H1 (cell line): ENCODE measurements around the gene ZIM2. TPM values are rescaled to one million over a fixed set of nuclear protein-coding genes. Genes with fewer than 3 reads are reported as not detected.

Source experiments
- CTCF ChIA-PET: fragments of 300-600 bp; sonication (Branson Sonifier 250); formaldehyde crosslinking; loops from one replicate; lab custom pipeline; 2021; ENCODE audit not compliant: partially characterized antibody; lab: Charles Lee
- POLR2A ChIA-PET: fragments of 300-600 bp; sonication (Branson Sonifier 250); formaldehyde crosslinking; loops from one replicate; lab custom pipeline; 2021; ENCODE audit warnings: inconsistent platforms; ENCODE audit not compliant: partially characterized antibody; lab: Charles Lee
- DNase-seq, 2 experiments: peaks; one replicate each; pipeline versions ENCODE4 v3.0.0 to v3.0.0-alpha.2; 2010 to 2022; ENCODE audit warnings: low spot score in 2 of 2, low read depth in 1 of 2, mixed read lengths in 1 of 2
- FAIRE-seq: peaks from 2 replicates; lab custom pipeline; 2011; peaks lifted over from hg19 to GRCh38; lab: Jason Lieb, UNC
- H2AFZ ChIP-seq: 2 replicates; pipeline ENCODE4 v1.8.1; 2012; ENCODE audit warnings: low read length, inconsistent platforms
- H2AK5ac ChIP-seq: 2 replicates; pipeline ENCODE4 v1.6.1; 2013; ENCODE audit warnings: low read depth, low read length
- H2BK120ac ChIP-seq: replicated peaks from 2 replicates; pipeline ENCODE3; 2013; ENCODE audit warnings: low read depth, low read length, inconsistent platforms
- H2BK12ac ChIP-seq: 2 replicates; pipeline ENCODE4 v1.6.1; 2013; ENCODE audit warnings: low read depth, low read length
- H2BK15ac ChIP-seq: 2 replicates; pipeline ENCODE4 v1.6.1; 2013; ENCODE audit warnings: low read length
- H2BK20ac ChIP-seq: 2 replicates; pipeline ENCODE4 v1.6.1; 2013; ENCODE audit warnings: low read length
- H2BK5ac ChIP-seq: 2 replicates; pipeline ENCODE4 v1.6.1; 2013; ENCODE audit warnings: low read depth, low read length
- H3K14ac ChIP-seq: 2 replicates; pipeline ENCODE4 v1.6.1; 2013; ENCODE audit warnings: inconsistent platforms; ENCODE audit not compliant: insufficient read length
- H3K18ac ChIP-seq: 2 replicates; pipeline ENCODE4 v1.6.1; 2013; ENCODE audit warnings: low read length; ENCODE audit errors: extremely low read depth
- H3K23ac ChIP-seq: 2 replicates; pipeline ENCODE4 v1.6.1; 2013; ENCODE audit warnings: inconsistent platforms; ENCODE audit not compliant: insufficient read length
- H3K23me2 ChIP-seq: 2 replicates; pipeline ENCODE4 v1.6.1; 2013; ENCODE audit warnings: low read depth, low read length
- H3K27ac ChIP-seq: 2 replicates; pipeline ENCODE4 v1.6.1; 2011; ENCODE audit warnings: low read depth, low read length, inconsistent platforms
- H3K27me3 ChIP-seq, 4 experiments: replicated peaks in 1 of 4; 1 replicate in 1 of 4; 2 replicates in 3 of 4; pipeline versions ENCODE4 v1.6.1 to v1.8.1; 2011 to 2013; ENCODE audit warnings: low read length in 3 of 4, mild to moderate bottlenecking in 3 of 4, inconsistent platforms in 2 of 4, mixed read lengths in 2 of 4, moderate library complexity in 1 of 4; ENCODE audit not compliant: control insufficient read depth in 3 of 4, insufficient read depth in 3 of 4; ENCODE audit errors: extremely low read depth in 1 of 4
- H3K36me3 ChIP-seq, 4 experiments: 2 replicates each; pipeline versions ENCODE4 v1.6.1 to v1.8.1; 2011 to 2013; ENCODE audit warnings: mild to moderate bottlenecking in 4 of 4, low read length in 3 of 4, moderate library complexity in 2 of 4, control low read depth in 1 of 4, inconsistent platforms in 1 of 4; ENCODE audit not compliant: insufficient read depth in 4 of 4, control insufficient read depth in 2 of 4
- H3K4ac ChIP-seq: replicated peaks from 2 replicates; pipeline ENCODE3; 2013; ENCODE audit warnings: low read length, low read depth, mixed read lengths, inconsistent platforms; ENCODE audit not compliant: insufficient read length
- H3K4me1 ChIP-seq, 4 experiments: replicated peaks in 1 of 4; 1 replicate in 1 of 4; 2 replicates in 3 of 4; pipeline versions ENCODE4 v1.6.1 to v1.8.1; 2011 to 2013; ENCODE audit warnings: low read length in 3 of 4, inconsistent platforms in 2 of 4, mixed read lengths in 1 of 4; ENCODE audit not compliant: insufficient read depth in 4 of 4, control insufficient read depth in 3 of 4
- H3K4me2 ChIP-seq, 2 experiments: 2 replicates each; pipeline versions ENCODE4 v1.6.1 to v1.8.1; 2011 to 2013; ENCODE audit warnings: low read depth in 2 of 2, low read length in 2 of 2, control low read depth in 1 of 2, inconsistent platforms in 1 of 2, mild to moderate bottlenecking in 1 of 2; ENCODE audit not compliant: insufficient read depth in 1 of 2
- H3K4me3 ChIP-seq, 4 experiments: fragments of 200-600, 300-600 bp in 1 of 4; sonication (generic), shearing (Covaris generic), sonication (Bioruptor Twin) in 1 of 4; 2 replicates each; pipeline versions ENCODE4 v1.5.1 to v1.8.1; 2011 to 2016; ENCODE audit warnings: low read length in 4 of 4, low read depth in 3 of 4, control low read depth in 2 of 4, inconsistent platforms in 2 of 4, mild to moderate bottlenecking in 2 of 4, mixed read lengths in 1 of 4, moderate library complexity in 1 of 4; ENCODE audit not compliant: insufficient read depth in 2 of 4; ENCODE audit errors: extremely low read depth in 1 of 4
- H3K56ac ChIP-seq: replicated peaks from 2 replicates; pipeline ENCODE3; 2013; ENCODE audit warnings: low read depth, mild to moderate bottlenecking, mixed read lengths, low read length, inconsistent platforms; ENCODE audit not compliant: insufficient read length
- H3K79me1 ChIP-seq: 2 replicates; pipeline ENCODE4 v1.6.1; 2013; ENCODE audit warnings: low read depth, low read length, control low read depth
- H3K79me2 ChIP-seq, 2 experiments: 2 replicates each; pipeline versions ENCODE4 v1.6.1 to v1.8.1; 2012 to 2013; ENCODE audit warnings: low read length in 2 of 2, mild to moderate bottlenecking in 2 of 2, inconsistent platforms in 1 of 2; ENCODE audit not compliant: insufficient read depth in 2 of 2, control insufficient read depth in 1 of 2
- H3K9ac ChIP-seq, 4 experiments: replicated peaks in 1 of 4; 1 replicate in 1 of 4; 2 replicates in 3 of 4; pipeline versions ENCODE4 v1.6.1 to v1.8.1; 2011 to 2013; ENCODE audit warnings: low read depth in 3 of 4, low read length in 3 of 4, control low read depth in 2 of 4, mild to moderate bottlenecking in 2 of 4, moderate library complexity in 2 of 4, inconsistent platforms in 1 of 4; ENCODE audit errors: extremely low read depth in 1 of 4
- H3K9me3 ChIP-seq, 2 experiments: 2 replicates each; pipeline versions ENCODE4 v1.6.1 to v1.8.1; 2012 to 2013; ENCODE audit warnings: mild to moderate bottlenecking in 2 of 2, moderate library complexity in 2 of 2, control low read depth in 1 of 2, inconsistent platforms in 1 of 2, low read depth in 1 of 2, low read length in 1 of 2, mixed read lengths in 1 of 2; ENCODE audit not compliant: insufficient read depth in 2 of 2
- H4K20me1 ChIP-seq, 2 experiments: replicated peaks in 1 of 2; 2 replicates each; pipeline versions ENCODE3 to v1.8.1; 2011 to 2013; ENCODE audit warnings: inconsistent platforms in 2 of 2, low read length in 2 of 2, mild to moderate bottlenecking in 1 of 2; ENCODE audit not compliant: insufficient read depth in 2 of 2, control insufficient read depth in 1 of 2
- H4K5ac ChIP-seq: 2 replicates; pipeline ENCODE4 v1.6.1; 2013; ENCODE audit warnings: low read length, low read depth, mixed read lengths, inconsistent platforms; ENCODE audit not compliant: insufficient read length
- H4K8ac ChIP-seq: 2 replicates; pipeline ENCODE4 v1.8.0; 2013; ENCODE audit warnings: mild to moderate bottlenecking, moderate library complexity, low read length, inconsistent platforms; ENCODE audit not compliant: insufficient read depth; ENCODE audit errors: extremely low read depth
- H4K91ac ChIP-seq: replicated peaks from 2 replicates; pipeline ENCODE3; 2013; ENCODE audit warnings: low read length, mixed read lengths, inconsistent platforms; ENCODE audit not compliant: insufficient read length
- ASH2L ChIP-seq: fragments of 200-600, 300-600 bp; sonication (generic); IDR thresholded peaks from one replicate; pipeline ENCODE4 v1.7.1; 2017; ENCODE audit warnings: low read length
- CREB1 ChIP-seq: IDR thresholded peaks from 2 replicates; pipeline ENCODE4 v1.6.1; 2012; ENCODE audit warnings: inconsistent platforms
- CTCF ChIP-seq, 3 experiments: IDR thresholded peaks; 1 replicate in 2 of 3; 2 replicates in 1 of 3; pipeline versions ENCODE4 v1.5.1 to v1.6.1; 2011; ENCODE audit warnings: low read length in 3 of 3, mild to moderate bottlenecking in 3 of 3, inconsistent platforms in 2 of 3, low read depth in 1 of 3, moderate library complexity in 1 of 3; ENCODE audit not compliant: insufficient read depth in 1 of 3; ENCODE audit errors: control extremely low read depth in 1 of 3
- GTF2F1 ChIP-seq: IDR thresholded peaks from 2 replicates; pipeline ENCODE4 v1.6.1; 2012; ENCODE audit warnings: low read depth, low read length, improper control_type of control experiment, borderline replicate concordance
- HDAC2 ChIP-seq, 2 experiments: fragments of 300-600 bp in 1 of 2; sonication (generic) in 1 of 2; IDR thresholded peaks; 2 replicates each; pipeline ENCODE4 v1.6.1; 2011 to 2012; ENCODE audit warnings: low read depth in 2 of 2, low read length in 2 of 2, mild to moderate bottlenecking in 2 of 2, moderate library complexity in 2 of 2, borderline replicate concordance in 1 of 2, inconsistent platforms in 1 of 2
- JUN ChIP-seq: IDR thresholded peaks from 2 replicates; pipeline ENCODE4 v1.6.1; 2011; ENCODE audit warnings: low read depth, mild to moderate bottlenecking, improper control_type of control experiment, low read length
- POLR2AphosphoS5 ChIP-seq: IDR thresholded peaks from 2 replicates; pipeline ENCODE4 v1.6.1; 2011; ENCODE audit warnings: low read depth, low read length
- RAD21 ChIP-seq, 2 experiments: IDR thresholded peaks in 1 of 2; conservative IDR thresholded peaks in 1 of 2; 2 replicates each; pipeline ENCODE4 v1.6.1; 2011; ENCODE audit warnings: low read depth in 2 of 2, low read length in 2 of 2, improper control_type of control experiment in 1 of 2, inconsistent platforms in 1 of 2, mild to moderate bottlenecking in 1 of 2, moderate library complexity in 1 of 2
- RFX5 ChIP-seq: IDR thresholded peaks from 2 replicates; pipeline ENCODE4 v1.6.1; 2011; ENCODE audit warnings: low read depth, low read length, improper control_type of control experiment, borderline replicate concordance
- SUZ12 ChIP-seq: fragments of 200-600 bp; sonication (generic); IDR thresholded peaks from 2 replicates; pipeline ENCODE4 v1.6.1; 2012; ENCODE audit warnings: mild to moderate bottlenecking, inconsistent platforms, low read length, moderate library complexity, mixed read lengths
- WGBS, 2 experiments: shearing (Covaris generic) in 1 of 2; methylation state at CpG; one replicate each; pipeline versions ENCODE4 v1.1.6 to v1.1.7; 2013 to 2015; ENCODE audit warnings: low lambda C conversion rate in 2 of 2, mixed read lengths in 2 of 2, inconsistent platforms in 1 of 2, low coverage in 1 of 2, missing lambda C conversion rate in 1 of 2; ENCODE audit not compliant: insufficient replicate concordance in 2 of 2, insufficient coverage in 1 of 2, insufficient read length in 1 of 2; ENCODE audit errors: extremely low coverage in 1 of 2, missing lambda C conversion rate in 1 of 2; 5-methylcytosine and 5-hydroxymethylcytosine counted together
- polyA plus RNA-seq, 7 experiments: library from polyadenylated mRNA; depleted of rRNA in 3 of 7; stranded (reverse) in 5 of 7; unstranded in 2 of 7; fragments of >200 nt in 5 of 7; fragments of 200-250 nt in 2 of 7; gene quantifications; 1 replicate in 5 of 7; 2 replicates in 1 of 7; 4 replicates in 1 of 7; pipeline versions ENCODE4 v1.2.1 to v1.2.3, GENCODE V29; 2011 to 2013; ENCODE audit warnings: missing spikeins in 2 of 7, mixed read lengths in 2 of 7
- total RNA-seq: library from RNA; stranded (reverse); fragmentation: NEBNext Ultra II Directional; extraction: Animal tissue kit (Norgen Biotek cat#: 25700); gene quantifications from 2 replicates; pipeline ENCODE4 v1.2.1, GENCODE V29; 2021

The ZIM2 gene
- total and polyA plus RNA-seq, 2 of the 8 experiments (the other 6 are each of a cell fraction or from before 2014, with no cell fraction given) = not detected

DNA sequence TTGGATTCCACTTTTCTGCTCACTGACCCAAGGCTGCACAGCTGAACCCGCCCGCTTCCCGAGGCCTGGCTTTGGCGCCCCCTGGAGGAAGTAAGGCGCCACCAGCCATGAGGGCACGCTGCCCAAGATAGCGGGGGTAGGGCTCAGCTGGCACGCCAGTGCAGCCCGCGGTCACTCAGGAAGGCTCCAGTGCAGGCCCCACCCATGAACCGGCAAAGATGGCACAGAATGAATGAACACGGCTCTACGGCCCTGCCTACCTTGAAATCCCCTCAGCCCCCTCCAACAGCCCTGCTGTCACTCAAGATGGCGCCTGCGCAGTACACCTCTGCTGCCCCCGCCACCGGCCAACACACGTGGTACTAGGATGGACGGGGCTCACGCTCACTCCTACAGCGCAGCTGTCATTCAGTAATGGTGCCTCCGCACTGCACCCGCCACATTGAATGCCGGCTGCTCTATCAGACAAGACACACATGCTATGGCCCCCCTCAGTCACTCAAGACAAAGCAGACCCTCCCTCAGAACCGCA is 3.0 kb downstream of the ZIM2 start:
- no peak for FAIRE-seq

More for the DNA sequence above, 3.0 kb downstream of the ZIM2 start:
- no peak overlapping the region for H2BK12ac ChIP-seq
- no peak overlapping the region for H3K4me3 ChIP-seq
- H3K27me3 ChIP-seq = no peaks in the 10 kb centered on the region
- no peak overlapping the region for H2BK5ac ChIP-seq
- no peak overlapping the region for H3K18ac ChIP-seq
- H3K23ac ChIP-seq = no peak overlapping the region
- 86% methylated on average over 25 of the region's 25 CpGs; no CpG with 5 or more reads in 1 of the 2 experiments for WGBS, 2 experiments
- no peak overlapping the region for H2BK120ac ChIP-seq
- H3K9ac ChIP-seq = no peak overlapping the region
- H3K4me2 ChIP-seq = no peak overlapping the region
- no peak overlapping the region for H2AK5ac ChIP-seq
- no peaks in the 10 kb centered on the region for H4K20me1 ChIP-seq
- H3K23me2 ChIP-seq = no peaks in the 10 kb centered on the region
- no peak for DNase-seq
- H4K5ac ChIP-seq = no peak overlapping the region
- H2BK15ac ChIP-seq = no peak overlapping the region
- H3K14ac ChIP-seq = no peak overlapping the region
- TF ChIP-seq RAD21 (IDR thresholded peaks at IDR 0.05 in 1 of 2, conservative IDR thresholded peaks at IDR 0.05 in 1 of 2; ENCODE audit: low read depth in 2 of 2, low read length in 2 of 2) = 0 out of 4 replicates have a peak, but pooled peaks of 1 of the 2 experiments have one; percentile 11
- TF ChIP-seq JUN = no peak
- no peak for TF ChIP-seq SUZ12
- peak; percentile 2 to 35 (median 23); a peak in 3 of 4 replicates for TF ChIP-seq CTCF (IDR thresholded peaks at IDR 0.05; ENCODE audit: control extremely low read depth in 1 of 3, insufficient read depth in 1 of 3, low read depth in 1 of 3, low read length in 3 of 3)
- TF ChIP-seq CREB1 = no peak
- TF ChIP-seq HDAC2 (IDR thresholded peaks at IDR 0.05; ENCODE audit: borderline replicate concordance in 1 of 2, low read depth in 2 of 2, low read length in 2 of 2) = no peak
- TF ChIP-seq ASH2L = no peak
- no peak for TF ChIP-seq POLR2AphosphoS5
- no peak for TF ChIP-seq RFX5
- TF ChIP-seq GTF2F1 = no peak
- ChIA-PET POLR2A (no interaction called here), CTCF (no interaction called here)
- H2AFZ ChIP-seq = no peak overlapping the region
- H3K79me2 ChIP-seq = no peaks in the 10 kb centered on the region
- H3K4me1 ChIP-seq = no peaks in the 10 kb centered on the region
- no peak overlapping the region for H4K8ac ChIP-seq
- peaks cover 77 to 88% of the 10 kb centered on the region in 2 experiments for H3K9me3 ChIP-seq
- H4K91ac ChIP-seq = no peak overlapping the region
- H3K56ac ChIP-seq = no peak overlapping the region
- no peak overlapping the region for H3K27ac ChIP-seq
- H2BK20ac ChIP-seq = no peak overlapping the region
- no peaks in the 10 kb centered on the region for H3K79me1 ChIP-seq
- H3K36me3 ChIP-seq = no peaks in the 10 kb centered on the region; a peak in 1 of 8 replicates
- no peak overlapping the region for H3K4ac ChIP-seq
